GM23338 (cell line): ENCODE data around the gene COL4A2. TPM values are rescaled to one million over a fixed set of nuclear protein-coding genes. Genes with fewer than 3 reads are reported as not detected.
"Not testable (repeated sequence)": the region's sequence is repeated elsewhere in the genome, so short reads cannot be mapped to it uniquely, and the experiment has no call there.

Experiments
- ATAC-seq: fragments of 200-7000 bp; cut with Tn5 transposase; 3 replicates; pipeline ENCODE4 v1.9.1; 2020
- DNase-seq: peaks from one replicate; pipeline ENCODE4 v3.0.0-alpha.2; 2015; ENCODE audit warnings: low spot score
- H2AFZ ChIP-seq: fragments of 200-600 bp; sonication (generic); 2 replicates; pipeline ENCODE4 v1.8.0; 2016; ENCODE audit warnings: antibody characterized with exemption, mild to moderate bottlenecking, moderate library complexity
- H3F3A ChIP-seq: fragments of 200-600 bp; sonication (generic); replicated peaks from 2 replicates; pipeline ENCODE4 v1.8.0; 2017; ENCODE audit warnings: antibody characterized with exemption, mixed run types, low read depth
- H3K27ac ChIP-seq: fragments of 200-600 bp; sonication (generic); 2 replicates; pipeline ENCODE4 v1.6.1; 2016; ENCODE audit warnings: low read depth
- H3K27me3 ChIP-seq: fragments of 200-600 bp; sonication (generic); 2 replicates; pipeline ENCODE4 v1.8.0; 2016; ENCODE audit warnings: mild to moderate bottlenecking, mixed run types, moderate library complexity; ENCODE audit not compliant: insufficient read depth
- H3K36me3 ChIP-seq: fragments of 200-600 bp; sonication (generic); 2 replicates; pipeline ENCODE4 v1.8.0; 2016; ENCODE audit warnings: mild to moderate bottlenecking; ENCODE audit not compliant: insufficient read depth
- H3K4me1 ChIP-seq: fragments of 200-600 bp; sonication (generic); 2 replicates; pipeline ENCODE4 v1.8.0; 2016; ENCODE audit warnings: mild to moderate bottlenecking, moderate library complexity; ENCODE audit not compliant: insufficient read depth
- H3K4me2 ChIP-seq: fragments of 200-600 bp; sonication (generic); 2 replicates; pipeline ENCODE4 v1.7.1; 2017; ENCODE audit warnings: mixed run types
- H3K4me3 ChIP-seq: fragments of 200-600 bp; sonication (generic); 2 replicates; pipeline ENCODE4 v1.6.1; 2016; ENCODE audit warnings: mixed run types
- H3K79me2 ChIP-seq: fragments of 200-600 bp; sonication (generic); replicated peaks from 2 replicates; pipeline ENCODE4 v1.8.0; 2017; ENCODE audit warnings: mild to moderate bottlenecking; ENCODE audit not compliant: insufficient read depth
- H3K9me2 ChIP-seq: fragments of 200-600 bp; sonication (generic); 2 replicates; pipeline ENCODE4 v1.8.0; 2017; ENCODE audit not compliant: insufficient read depth
- H4K20me1 ChIP-seq: fragments of 200-600 bp; sonication (generic); replicated peaks from 2 replicates; pipeline ENCODE4 v1.8.0; 2017; ENCODE audit warnings: mild to moderate bottlenecking; ENCODE audit not compliant: insufficient read depth
- H3K27ac Mint-ChIP-seq: 2 replicates; pipeline ENCODE4 v1.8.0; 2020; ENCODE audit warnings: inconsistent platforms, mild to moderate bottlenecking, moderate library complexity, mixed read lengths
- H3K27me3 Mint-ChIP-seq: 3 replicates; pipeline ENCODE4 v1.8.0; 2022; ENCODE audit warnings: low read depth, mild to moderate bottlenecking, moderate library complexity, mixed read lengths, inconsistent platforms; ENCODE audit not compliant: insufficient read depth, poor library complexity
- H3K36me3 Mint-ChIP-seq: 3 replicates; pipeline ENCODE4 v1.8.0; 2021; ENCODE audit warnings: low read depth, mild to moderate bottlenecking, inconsistent platforms, moderate library complexity, mixed read lengths
- H3K4me1 Mint-ChIP-seq: 3 replicates; pipeline ENCODE4 v1.8.0; 2020; ENCODE audit warnings: mild to moderate bottlenecking, inconsistent platforms, mixed read lengths
- H3K4me3 Mint-ChIP-seq: 3 replicates; pipeline ENCODE4 v1.8.0; 2021; ENCODE audit warnings: moderate library complexity, mild to moderate bottlenecking, inconsistent platforms, mixed read lengths
- H3K9me3 Mint-ChIP-seq: 3 replicates; pipeline ENCODE4 v1.8.0; 2020; ENCODE audit warnings: moderate library complexity, mild to moderate bottlenecking, inconsistent platforms, mixed read lengths
- CREB1 ChIP-seq: fragments of 250-450 bp; sonication (Bioruptor Pico); IDR thresholded peaks from 2 replicates; pipeline ENCODE4 v1.5.0; 2020; ENCODE audit warnings: low read depth, mild to moderate bottlenecking, moderate library complexity
- CTCF ChIP-seq, 2 experiments: fragments of 200-600 bp in 1 of 2; sonication (generic) in 1 of 2; conservative IDR thresholded peaks; 2 replicates each; pipeline versions ENCODE4 v1.5.1 to v1.6.1; 2016 to 2017; ENCODE audit warnings: antibody characterized with exemption in 2 of 2, low read depth in 2 of 2, mild to moderate bottlenecking in 2 of 2, moderate library complexity in 1 of 2
- EZH2 ChIP-seq: fragments of 200-600 bp; sonication (generic); IDR thresholded peaks from one replicate; pipeline ENCODE4 v1.8.0; 2017; ENCODE audit warnings: antibody characterized with exemption, mild to moderate bottlenecking, low read depth; ENCODE audit not compliant: unreplicated experiment
- JUNB ChIP-seq: IDR thresholded peaks from one replicate; pipeline ENCODE4 v1.6.1; 2016; ENCODE audit warnings: antibody characterized with exemption; ENCODE audit not compliant: unreplicated experiment
- NANOG ChIP-seq: IDR thresholded peaks from 2 replicates; pipeline ENCODE4 v1.6.1; 2016; ENCODE audit warnings: antibody characterized with exemption, borderline replicate concordance
- POLR2AphosphoS5 ChIP-seq: IDR thresholded peaks from 2 replicates; pipeline ENCODE4 v1.6.1; 2016; ENCODE audit warnings: antibody characterized with exemption, low read depth
- STAT1 ChIP-seq: IDR thresholded peaks from one replicate; pipeline ENCODE4 v1.6.1; 2016; ENCODE audit warnings: antibody characterized with exemption; ENCODE audit not compliant: unreplicated experiment
- ZNF114 ChIP-seq: fragments of 250-450 bp; sonication (Bioruptor Pico); IDR thresholded peaks from 2 replicates; pipeline ENCODE4 v1.5.0; 2020; ENCODE audit warnings: mild to moderate bottlenecking, moderate library complexity
- ZNF331 ChIP-seq: fragments of 250-450 bp; sonication (Bioruptor Pico); IDR thresholded peaks from 2 replicates; pipeline ENCODE4 v1.5.0; 2020; ENCODE audit warnings: low read depth, mild to moderate bottlenecking, moderate library complexity
- polyA plus RNA-seq: library from polyadenylated mRNA; unstranded; fragments of >200 nt; fragmentation: Nextera tagmentation; extraction: Ambion mirVana; gene quantifications from 2 replicates; pipeline ENCODE4 v1.2.1, GENCODE V29; 2016
- total RNA-seq: library from RNA; depleted of rRNA; stranded (reverse); fragments of >200 nt; shearing (Covaris generic); gene quantifications from 2 replicates; pipeline ENCODE4 v1.2.3, GENCODE V29; 2014
- TF ChIP-seq, protein P1 (sequence below): IDR thresholded peaks from 2 replicates; pipeline ENCODE4 v1.6.1; 2016; ENCODE audit warnings: antibody characterized with exemption
- TF ChIP-seq, protein P2 (sequence below): IDR thresholded peaks from one replicate; pipeline ENCODE4 v1.6.1; 2018; ENCODE audit warnings: antibody characterized with exemption; ENCODE audit not compliant: unreplicated experiment

Gene COL4A2
- total and polyA plus RNA-seq, 2 experiments from 2014 or later, result 37.4 to 131 TPM

GRCh38 chr13:110311443-110312338 lies 4.6 kb downstream of the COL4A2 start:
- no peaks in the 10 kb centered on the region for H3F3A ChIP-seq
- H3K36me3 Mint-ChIP-seq, result peaks cover 2% of the 10 kb centered on the region; the same call in 2 of the 3 replicates
- peaks cover 23% of the 10 kb centered on the region for H3K27me3 Mint-ChIP-seq
- peaks cover 23% of the 10 kb centered on the region for H3K4me1 Mint-ChIP-seq
- H3K27me3 ChIP-seq, result peaks cover 17% of the 10 kb centered on the region
- peaks cover 3% of the 10 kb centered on the region; the same call in 1 of the 3 replicates for H3K9me3 Mint-ChIP-seq
- no peak overlapping the region for H3K4me2 ChIP-seq
- no peak for DNase-seq
- H3K4me1 ChIP-seq, result peaks cover 10% of the 10 kb centered on the region; the same call in 1 of the 2 replicates
- ATAC-seq, result no peak
- H3K4me3 ChIP-seq, result no peak overlapping the region
- no peak for TF ChIP-seq STAT1
- H3K9me2 ChIP-seq, result no peaks in the 10 kb centered on the region
- H3K27ac Mint-ChIP-seq, result no peak overlapping the region
- 0 out of 2 replicates have a peak overlapping the region, but pooled peaks have one; percentile 50 for H3K27ac ChIP-seq
- H3K4me3 Mint-ChIP-seq, result no peak overlapping the region
- peaks cover 6% of the 10 kb centered on the region; the same call in 1 of the 2 replicates for H3K36me3 ChIP-seq
- peaks cover 5% of the 10 kb centered on the region for H4K20me1 ChIP-seq
- H2AFZ ChIP-seq, result no peak overlapping the region
- H3K79me2 ChIP-seq, result peaks cover 55% of the 10 kb centered on the region

- Mint-ChIP-seq H3K4me3 (no peak overlapping the region), H3K9me3 (peaks cover 3% of the 10 kb centered on the region; the same call in 1 of the 3 replicates), H3K4me1 (peaks cover 23% of the 10 kb centered on the region), H3K36me3 (peaks cover 8% of the 10 kb centered on the region), H3K27ac (no peak overlapping the region), H3K27me3 (peaks cover 21% of the 10 kb centered on the region)
- H3K4me1 ChIP-seq, result peaks cover 10% of the 10 kb centered on the region; the same call in 1 of the 2 replicates
- H3K4me3 ChIP-seq, result no peak overlapping the region
- peaks cover 6% of the 10 kb centered on the region; the same call in 1 of the 2 replicates for H3K36me3 ChIP-seq
- H4K20me1 ChIP-seq, result peaks cover 5% of the 10 kb centered on the region
- ATAC-seq, result no peak
- H3K9me2 ChIP-seq, result no peaks in the 10 kb centered on the region
- H3K27ac ChIP-seq, result 0 out of 2 replicates have a peak overlapping the region, but pooled peaks have one; percentile 50
- H3K4me2 ChIP-seq, result no peak overlapping the region
- TF ChIP-seq, protein P1, sequence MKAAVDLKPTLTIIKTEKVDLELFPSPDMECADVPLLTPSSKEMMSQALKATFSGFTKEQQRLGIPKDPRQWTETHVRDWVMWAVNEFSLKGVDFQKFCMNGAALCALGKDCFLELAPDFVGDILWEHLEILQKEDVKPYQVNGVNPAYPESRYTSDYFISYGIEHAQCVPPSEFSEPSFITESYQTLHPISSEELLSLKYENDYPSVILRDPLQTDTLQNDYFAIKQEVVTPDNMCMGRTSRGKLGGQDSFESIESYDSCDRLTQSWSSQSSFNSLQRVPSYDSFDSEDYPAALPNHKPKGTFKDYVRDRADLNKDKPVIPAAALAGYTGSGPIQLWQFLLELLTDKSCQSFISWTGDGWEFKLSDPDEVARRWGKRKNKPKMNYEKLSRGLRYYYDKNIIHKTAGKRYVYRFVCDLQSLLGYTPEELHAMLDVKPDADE, result no peak
- TF ChIP-seq ZNF114 (CRISPR knock-in tag), result no peak
- TF ChIP-seq STAT1, result no peak
- no peak for TF ChIP-seq NANOG
- no peak for TF ChIP-seq POLR2AphosphoS5
- TF ChIP-seq CTCF (conservative IDR thresholded peaks at IDR 0.05; ENCODE audit: low read depth in 2 of 2), result no peak
- no peak for TF ChIP-seq EZH2
- no peak for TF ChIP-seq CREB1 (CRISPR knock-in tag)
- TF ChIP-seq, protein P2, sequence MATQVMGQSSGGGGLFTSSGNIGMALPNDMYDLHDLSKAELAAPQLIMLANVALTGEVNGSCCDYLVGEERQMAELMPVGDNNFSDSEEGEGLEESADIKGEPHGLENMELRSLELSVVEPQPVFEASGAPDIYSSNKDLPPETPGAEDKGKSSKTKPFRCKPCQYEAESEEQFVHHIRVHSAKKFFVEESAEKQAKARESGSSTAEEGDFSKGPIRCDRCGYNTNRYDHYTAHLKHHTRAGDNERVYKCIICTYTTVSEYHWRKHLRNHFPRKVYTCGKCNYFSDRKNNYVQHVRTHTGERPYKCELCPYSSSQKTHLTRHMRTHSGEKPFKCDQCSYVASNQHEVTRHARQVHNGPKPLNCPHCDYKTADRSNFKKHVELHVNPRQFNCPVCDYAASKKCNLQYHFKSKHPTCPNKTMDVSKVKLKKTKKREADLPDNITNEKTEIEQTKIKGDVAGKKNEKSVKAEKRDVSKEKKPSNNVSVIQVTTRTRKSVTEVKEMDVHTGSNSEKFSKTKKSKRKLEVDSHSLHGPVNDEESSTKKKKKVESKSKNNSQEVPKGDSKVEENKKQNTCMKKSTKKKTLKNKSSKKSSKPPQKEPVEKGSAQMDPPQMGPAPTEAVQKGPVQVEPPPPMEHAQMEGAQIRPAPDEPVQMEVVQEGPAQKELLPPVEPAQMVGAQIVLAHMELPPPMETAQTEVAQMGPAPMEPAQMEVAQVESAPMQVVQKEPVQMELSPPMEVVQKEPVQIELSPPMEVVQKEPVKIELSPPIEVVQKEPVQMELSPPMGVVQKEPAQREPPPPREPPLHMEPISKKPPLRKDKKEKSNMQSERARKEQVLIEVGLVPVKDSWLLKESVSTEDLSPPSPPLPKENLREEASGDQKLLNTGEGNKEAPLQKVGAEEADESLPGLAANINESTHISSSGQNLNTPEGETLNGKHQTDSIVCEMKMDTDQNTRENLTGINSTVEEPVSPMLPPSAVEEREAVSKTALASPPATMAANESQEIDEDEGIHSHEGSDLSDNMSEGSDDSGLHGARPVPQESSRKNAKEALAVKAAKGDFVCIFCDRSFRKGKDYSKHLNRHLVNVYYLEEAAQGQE, result no peak
- no peak for TF ChIP-seq ZNF331
- no peak for TF ChIP-seq JUNB
- H3F3A ChIP-seq, result no peaks in the 10 kb centered on the region
- no peak overlapping the region for H2AFZ ChIP-seq
- peaks cover 56% of the 10 kb centered on the region for H3K79me2 ChIP-seq
- DNase-seq, result no peak
- H3K27me3 ChIP-seq, result peaks cover 14% of the 10 kb centered on the region
These were observed 5.4 kb downstream of the COL4A2 start for GRCh38 chr13:110312339-110313031.

GRCh38 chr13:110313261-110313660 lies 6.2 kb downstream of the COL4A2 start:
- peaks cover 62% of the 10 kb centered on the region for H3K79me2 ChIP-seq
- not testable (repeated sequence) for DNase-seq, H3K9me2 ChIP-seq, H2AFZ ChIP-seq, H3F3A ChIP-seq, H3K27ac ChIP-seq, H3K27ac Mint-ChIP-seq, H3K4me3 Mint-ChIP-seq, H3K36me3 ChIP-seq, H4K20me1 ChIP-seq, H3K9me3 Mint-ChIP-seq, H3K4me3 ChIP-seq, ATAC-seq, H3K27me3 ChIP-seq, H3K36me3 Mint-ChIP-seq, H3K4me1 ChIP-seq, H3K4me2 ChIP-seq
- Mint-ChIP-seq H3K27me3 (peaks cover 15% of the 10 kb centered on the region), H3K4me1 (peaks cover 23% of the 10 kb centered on the region)
